IMR-90 (cell line): ENCODE measurements around the gene PTPRN2. TPM values are rescaled to one million over a fixed set of nuclear protein-coding genes. Genes with fewer than 3 reads are reported as not detected.

Experiments used
- ATAC-seq: fragments of 200-7000 bp; cut with Tn5 transposase; 2 replicates; pipeline ENCODE4 v1.9.1; 2020; ENCODE audit warnings: low read depth, mild to moderate bottlenecking, moderate library complexity
- BruUV-seq: library from RNA; stranded (reverse); fragments of 400-500 nt; replicated peaks from 2 replicates; lab custom pipeline; 2021; lab: Mats Ljungman, UMichigan
- CTCF ChIA-PET: fragments of 300-600 bp; formaldehyde crosslinking; extraction: SDS; loops from one replicate; lab custom pipeline; 2021; ENCODE audit warnings: antibody characterized with exemption; lab: Yijun Ruan, JAX
- POLR2A ChIA-PET: fragments of 300-600 bp; sonication (Branson Sonifier 250); formaldehyde crosslinking; loops from one replicate; lab custom pipeline; 2022; ENCODE audit warnings: antibody characterized with exemption; ENCODE audit not compliant: unreplicated experiment; lab: Charles Lee
- DNase-seq: peaks from one replicate; pipeline ENCODE4 v3.0.0; 2013
- H2AFZ ChIP-seq: replicated peaks from 2 replicates; pipeline ENCODE3; 2013; ENCODE audit warnings: low read length, mild to moderate bottlenecking; ENCODE audit not compliant: poor library complexity
- H2AK5ac ChIP-seq: 2 replicates; pipeline ENCODE4 v1.6.1; 2013; ENCODE audit warnings: low read depth, low read length, inconsistent platforms
- H2AK9ac ChIP-seq: replicated peaks from 2 replicates; pipeline ENCODE3; 2013; ENCODE audit warnings: mild to moderate bottlenecking, low read depth, low read length, moderate library complexity; ENCODE audit not compliant: poor library complexity
- H2BK120ac ChIP-seq: 2 replicates; pipeline ENCODE4 v1.6.1; 2013; ENCODE audit warnings: low read depth, low read length, inconsistent platforms
- H2BK15ac ChIP-seq: 3 replicates; pipeline ENCODE4 v1.6.1; 2013; ENCODE audit warnings: low read depth, low read length, inconsistent platforms
- H2BK20ac ChIP-seq: 2 replicates; pipeline ENCODE4 v1.6.1; 2013; ENCODE audit warnings: low read depth, mild to moderate bottlenecking, inconsistent platforms, low read length, moderate library complexity
- H2BK5ac ChIP-seq: 2 replicates; pipeline ENCODE4 v1.6.1; 2013; ENCODE audit warnings: mild to moderate bottlenecking, low read depth, low read length, inconsistent platforms; ENCODE audit not compliant: poor library complexity, severe bottlenecking
- H3K14ac ChIP-seq: replicated peaks from 2 replicates; pipeline ENCODE4 v1.6.1; 2013; ENCODE audit warnings: low read depth, low read length, inconsistent platforms
- H3K18ac ChIP-seq: 2 replicates; pipeline ENCODE4 v1.6.1; 2013; ENCODE audit warnings: low read depth, low read length, control low read depth
- H3K23ac ChIP-seq: 2 replicates; pipeline ENCODE4 v1.6.1; 2013; ENCODE audit warnings: low read depth, low read length, inconsistent platforms
- H3K27ac ChIP-seq: 2 replicates; pipeline ENCODE4 v1.5.1; 2013; ENCODE audit warnings: mild to moderate bottlenecking, control low read depth, low read length; ENCODE audit not compliant: insufficient read depth
- H3K27me3 ChIP-seq: 2 replicates; pipeline ENCODE4 v1.6.1; 2013; ENCODE audit warnings: low read length; ENCODE audit not compliant: control insufficient read depth, insufficient read depth
- H3K36me3 ChIP-seq: 2 replicates; pipeline ENCODE4 v1.6.1; 2013; ENCODE audit warnings: low read length, mixed read lengths; ENCODE audit not compliant: control insufficient read depth, insufficient read depth
- H3K4ac ChIP-seq: 2 replicates; pipeline ENCODE4 v1.6.1; 2013; ENCODE audit warnings: low read depth, low read length, inconsistent platforms
- H3K4me1 ChIP-seq: 2 replicates; pipeline ENCODE4 v1.6.1; 2013; ENCODE audit warnings: low read length, mixed read lengths; ENCODE audit not compliant: control insufficient read depth, insufficient read depth
- H3K4me2 ChIP-seq: 2 replicates; pipeline ENCODE4 v1.6.1; 2013; ENCODE audit warnings: low read depth, mild to moderate bottlenecking, control low read depth, low read length, moderate library complexity
- H3K4me3 ChIP-seq: 2 replicates; pipeline ENCODE4 v1.5.1; 2013; ENCODE audit warnings: low read depth, mild to moderate bottlenecking, control low read depth, low read length, moderate library complexity; ENCODE audit not compliant: insufficient read depth
- H3K56ac ChIP-seq: 2 replicates; pipeline ENCODE4 v1.6.1; 2013; ENCODE audit warnings: low read length, inconsistent platforms; ENCODE audit not compliant: insufficient read depth; ENCODE audit errors: extremely low read depth
- H3K79me1 ChIP-seq, 2 experiments: 2 replicates each; pipeline ENCODE4 v1.6.1; 2013; ENCODE audit warnings: low read length in 2 of 2, inconsistent platforms in 1 of 2, low read depth in 1 of 2
- H3K9ac ChIP-seq: 2 replicates; pipeline ENCODE4 v1.6.1; 2013; ENCODE audit warnings: low read depth, low read length, control low read depth
- H3K9me1 ChIP-seq: 2 replicates; pipeline ENCODE4 v1.6.1; 2013; ENCODE audit warnings: low read length, inconsistent platforms; ENCODE audit not compliant: insufficient read depth
- H3K9me3 ChIP-seq: 2 replicates; pipeline ENCODE4 v1.6.1; 2013; ENCODE audit warnings: low read length; ENCODE audit not compliant: control insufficient read depth, insufficient read depth
- H4K20me1 ChIP-seq: 2 replicates; pipeline ENCODE4 v1.6.1; 2013; ENCODE audit warnings: low read length, inconsistent platforms; ENCODE audit not compliant: insufficient read depth
- H4K5ac ChIP-seq: 2 replicates; pipeline ENCODE4 v1.6.1; 2013; ENCODE audit warnings: mild to moderate bottlenecking, low read depth, low read length, control low read depth
- H4K8ac ChIP-seq, 2 experiments: 2 replicates each; pipeline ENCODE4 v1.6.1; 2013; ENCODE audit warnings: low read depth in 2 of 2, low read length in 2 of 2, control low read depth in 1 of 2, inconsistent platforms in 1 of 2
- H4K91ac ChIP-seq: 2 replicates; pipeline ENCODE4 v1.6.1; 2013; ENCODE audit warnings: low read depth, low read length, inconsistent platforms; ENCODE audit not compliant: insufficient read depth
- CHD1 ChIP-seq: IDR thresholded peaks from 2 replicates; pipeline ENCODE4 v1.6.1; 2012; ENCODE audit warnings: low read depth, low read length, improper control_type of control experiment
- FOS ChIP-seq: fragments of 150-350 bp; IDR thresholded peaks from 2 replicates; pipeline ENCODE4 v1.6.1; 2016; ENCODE audit warnings: low read depth, low read length
- POLR2A ChIP-seq: IDR thresholded peaks from 2 replicates; pipeline ENCODE4 v1.6.1; 2012; ENCODE audit warnings: mild to moderate bottlenecking, low read depth, low read length
- RFX5 ChIP-seq: IDR thresholded peaks from 2 replicates; pipeline ENCODE4 v1.8.0; 2012; ENCODE audit warnings: low read depth, mild to moderate bottlenecking, low read length, moderate library complexity
- SMC3 ChIP-seq: fragments of 150-350 bp; IDR thresholded peaks from 2 replicates; pipeline ENCODE4 v1.6.1; 2016; ENCODE audit warnings: low read depth, mild to moderate bottlenecking, antibody characterized with exemption, low read length, moderate library complexity
- WGBS, 2 experiments: methylation state at CpG; one replicate each; pipeline versions ENCODE4 v1.1.5 to v1.1.7; 2013; ENCODE audit warnings: missing lambda C conversion rate in 2 of 2; ENCODE audit not compliant: insufficient read length in 1 of 2; ENCODE audit errors: extremely low coverage in 2 of 2; 5-methylcytosine and 5-hydroxymethylcytosine counted together
- dilution Hi-C: fragments of 300-500 bp; cut with HindIII; formaldehyde crosslinking; loops from one replicate; pipeline ENCODE4 v1.14.3; 2018; ENCODE audit warnings: low sequenced_read_pairs; ENCODE audit not compliant: unreplicated experiment
- in situ Hi-C: fragments of 300-500 bp; cut with MboI; formaldehyde crosslinking; loops from 3 replicates; pipeline ENCODE4 v1.14.3; 2019; ENCODE audit warnings: low sequenced_read_pairs, inconsistent platforms, mixed read lengths
- intact Hi-C: fragments of 100-400 bp; cut with micrococcal nuclease; formaldehyde crosslinking; loops from 2 replicates; pipeline ENCODE4 v1.10.0; 2022
- polyA plus RNA-seq, 3 experiments: library from polyadenylated mRNA; depleted of rRNA; stranded (reverse); fragments of >200 nt; gene quantifications; 2 replicates each; pipeline ENCODE4 v1.2.3, GENCODE V29; 2012; ENCODE audit warnings: low replicate concordance in 1 of 3
- total RNA-seq: library from RNA; depleted of rRNA; stranded (reverse); fragments of >200 nt; gene quantifications from 2 replicates; pipeline ENCODE4 v1.2.3, GENCODE V29; 2012

PTPRN2 gene
- total and polyA plus RNA-seq, 2 of the 4 experiments (the other 2 are of a cell fraction), result 0.03 TPM; not detected in 1

DNA sequence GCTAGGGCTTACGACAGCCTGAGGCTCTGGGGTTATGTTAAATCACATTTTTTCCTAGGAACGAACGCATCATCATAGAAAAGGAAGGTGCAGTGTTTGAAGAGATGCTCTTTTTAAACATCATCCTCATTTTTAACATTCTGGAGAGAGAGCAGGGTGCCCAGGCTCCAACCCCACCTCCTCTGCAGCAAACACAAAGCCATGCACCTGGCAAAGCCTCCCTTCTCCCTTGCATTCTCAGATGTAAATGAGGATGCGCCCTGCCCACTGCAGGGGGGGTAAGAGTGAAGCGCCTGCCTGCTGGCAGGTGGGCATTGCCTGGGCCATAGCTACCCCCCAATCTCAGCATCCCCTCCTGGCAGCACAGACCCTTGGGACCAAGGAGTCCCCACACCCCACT, 92.4 kb downstream of the PTPRN2 start:
- intact Hi-C loops (no loop called here), in situ Hi-C loops (no loop called here), dilution Hi-C loops (no loop called here)
- H2AK9ac ChIP-seq, result no peak overlapping the region
- no peak overlapping the region for H2AFZ ChIP-seq
- H3K9ac ChIP-seq, result no peak overlapping the region
- POLR2A ChIA-PET, result no interaction called here
- H3K14ac ChIP-seq, result no peak overlapping the region
- H2BK15ac ChIP-seq, result no peak overlapping the region
- H3K27ac ChIP-seq, result no peak overlapping the region
- no peaks in the 10 kb centered on the region for H4K20me1 ChIP-seq
- no peak overlapping the region for H2BK5ac ChIP-seq
- no peaks in the 10 kb centered on the region for H3K27me3 ChIP-seq
- no peak overlapping the region for H3K4ac ChIP-seq
- H3K4me2 ChIP-seq, result no peak overlapping the region
- no peak for DNase-seq
- no CpG with 5 or more reads among the region's 5 CpGs for WGBS, 2 experiments
- no peaks in the 10 kb centered on the region for H3K79me1 ChIP-seq
- H4K8ac ChIP-seq, result no peak overlapping the region
- H3K56ac ChIP-seq, result no peak overlapping the region
- no TSS peak for BruUV-seq
- no peak overlapping the region for H4K5ac ChIP-seq
- no peak overlapping the region for H3K23ac ChIP-seq
- no peak for ATAC-seq
- no peaks in the 10 kb centered on the region for H3K4me1 ChIP-seq
- CTCF ChIA-PET, result no interaction called here
- no peak overlapping the region for H4K91ac ChIP-seq
- no peak overlapping the region for H2BK120ac ChIP-seq
- TF ChIP-seq CHD1 (no peak), POLR2A (no peak), RFX5 (no peak), FOS (no peak), SMC3 (no peak)
- no peak overlapping the region for H3K18ac ChIP-seq
- H3K4me3 ChIP-seq, result no peak overlapping the region
- H2BK20ac ChIP-seq, result no peak overlapping the region
- no peaks in the 10 kb centered on the region for H3K9me1 ChIP-seq
- H2AK5ac ChIP-seq, result no peak overlapping the region
- no peaks in the 10 kb centered on the region for H3K36me3 ChIP-seq
- peaks cover 27% of the 10 kb centered on the region for H3K9me3 ChIP-seq
